Adrenal gland (tissue), 12 donors: ENCODE measurements around the gene UBE2J2. TPM values are rescaled to one million over a fixed set of nuclear protein-coding genes. Genes with fewer than 3 reads are reported as not detected.
A peak's percentile ranks its signal among the peaks of the same experiment; 100 is the strongest.

ENCODE experiments used
- DNase-seq, 7 donors: peaks; one replicate each; pipeline ENCODE4 v3.0.0-alpha.2; 2019 to 2020
- H3K27ac ChIP-seq, 5 donors: fragments of 200-600 bp; sonication (generic) in 4 of 5; 1 replicate in 3 of 5; 2 replicates in 2 of 5; pipeline versions ENCODE4 v1.5.1 to v1.8.0; 2016 to 2020; ENCODE audit warnings: mild to moderate bottlenecking in 1 of 5
- H3K27me3 ChIP-seq: fragments of 200-600 bp; 2 replicates; pipeline ENCODE4 v1.8.0; 2021
- H3K36me3 ChIP-seq, 2 donors: fragments of 200-600 bp; replicated peaks in 1 of 2; 1 replicate in 1 of 2; 2 replicates in 1 of 2; pipeline versions ENCODE4 v1.5.1 to v1.8.0; 2018 to 2022
- H3K4me1 ChIP-seq, 2 donors: fragments of 200-600 bp; replicated peaks in 1 of 2; 1 replicate in 1 of 2; 2 replicates in 1 of 2; pipeline versions ENCODE4 v1.5.1 to v1.8.0; 2018 to 2021
- H3K4me3 ChIP-seq, 4 donors: fragments of 200-600 bp; sonication (generic) in 3 of 4; one replicate each; pipeline ENCODE4 v1.5.1; 2016 to 2018
- H3K9me3 ChIP-seq, 3 donors: fragments of 200-600 bp; sonication (generic) in 1 of 3; replicated peaks in 1 of 3; 1 replicate in 2 of 3; 2 replicates in 1 of 3; pipeline versions ENCODE4 v1.5.1 to v1.8.0; 2016 to 2021
- CTCF ChIP-seq, 6 experiments: fragments of 450-650 bp in 4 of 6; fragments of 200-600 bp in 2 of 6; sonication (generic) in 1 of 6; IDR thresholded peaks; 1 replicate in 5 of 6; 2 replicates in 1 of 6; pipeline versions ENCODE4 v1.5.1 to v1.8.0; 2016 to 2021; ENCODE audit warnings: antibody characterized with exemption in 6 of 6, mild to moderate bottlenecking in 2 of 6, moderate library complexity in 1 of 6
- POLR2A ChIP-seq, 2 donors: fragments of 450-650 bp; IDR thresholded peaks; one replicate each; pipeline ENCODE4 v1.6.1; 2017; ENCODE audit warnings: antibody characterized with exemption in 2 of 2, mild to moderate bottlenecking in 2 of 2, moderate library complexity in 1 of 2
- WGBS, 4 donors: extraction: QIAGEN DNeasy Blood & Tissue Kit in 2 of 4; methylation state at CpG; one replicate each; pipeline versions ENCODE4 v1.1.5 to v1.1.7; 2013 to 2017; 5-methylcytosine and 5-hydroxymethylcytosine counted together
- intact Hi-C, 2 donors: fragments of 100-400 bp; cut with DNase I; formaldehyde crosslinking; loops; one replicate each; pipeline versions ENCODE4 v1.14.1 to v1.15.0; 2022 to 2023
- polyA plus RNA-seq, 3 donors: library from polyadenylated mRNA; stranded (reverse); fragments of 200-250 nt in 2 of 3; fragments of 350-450 nt in 1 of 3; fragmentation: Illumina TruSeq in 1 of 3; extraction: RNeasy Lipid Tissue Mini Kit (QIAGEN cat#74804) in 1 of 3; gene quantifications; one replicate each; pipeline ENCODE4 v1.2.3, GENCODE V29; 2013 to 2014
- total RNA-seq, 9 donors: library from RNA; depleted of rRNA in 4 of 9; stranded (reverse); fragments of >200 nt in 4 of 9; fragments of 120-200 nt in 1 of 9; fragmentation: NEBNext Ultra II Directional in 1 of 9; extraction: Animal tissue kit (Norgen Biotek cat#: 25700) in 1 of 9; gene quantifications; one replicate each; pipeline versions ENCODE4 v1.1.0 to v1.2.4, GENCODE V29; 2013 to 2023
- donor health status: healthy with polysubstance abuse.
- donor health status: Bipolar disorder and iron deficiency.
- donor health status: DM: yes; HTN: yes; CAD: no.
- donor health status: DM: no; HTN: no; CAD: no.
- donor health status: DM: no; HTN: no; CAD: no.
- donor health status: DM: yes; HTN: yes; CAD: no.

Gene UBE2J2
- total and polyA plus RNA-seq, 12 donors, result 30.1 to 74.4 (median 49.8) TPM

- H3K9me3 ChIP-seq, result no peaks in the 10 kb centered on the region
- WGBS, 4 donors, result 49 to 71% (median 62%) methylated on average over 17 to 38 of the region's 38 CpGs
- H3K36me3 ChIP-seq, result no peaks in the 10 kb centered on the region
- peaks cover 6% of the 10 kb centered on the region in 2 donors for H3K4me1 ChIP-seq
- H3K27ac ChIP-seq, result peak overlapping the region in 1 of 5 donors; percentile 60
- intact Hi-C loops, result no loop called here
- H3K4me3 ChIP-seq, result no peak overlapping the region
- DNase-seq, result peak in 1 of 7 donors; percentile 2
- TF ChIP-seq POLR2A (IDR thresholded peaks at IDR 0.05) (no peak), CTCF (IDR thresholded peaks at IDR 0.05) (no peak)
- peaks cover 26% of the 10 kb centered on the region for H3K27me3 ChIP-seq
Observed at GRCh38 chr1:1208713-1209433, 64.8 kb downstream of the UBE2J2 start.

- Histone ChIP-seq H3K36me3 (no peaks in the 10 kb centered on the region), H3K4me3 (no peak overlapping the region), H3K27ac (no peak overlapping the region), H3K9me3 (no peaks in the 10 kb centered on the region), H3K4me1 (peaks cover 6% of the 10 kb centered on the region in 2 donors), H3K27me3 (peaks cover 36% of the 10 kb centered on the region)
- no peak for TF ChIP-seq POLR2A (IDR thresholded peaks at IDR 0.05)
- no peak for TF ChIP-seq CTCF (IDR thresholded peaks at IDR 0.05)
- peak in 1 of 7 donors; percentile 4 for DNase-seq
- intact Hi-C loops, result no loop called here
- 55 to 88% (median 67%) methylated on average over 5 to 11 of the region's 11 CpGs for WGBS, 4 donors
Observed at GRCh38 chr1:1207571-1207892, 66.1 kb downstream of the UBE2J2 start.

- Histone ChIP-seq H3K27ac (no peak overlapping the region), H3K9me3 (no peaks in the 10 kb centered on the region), H3K4me3 (no peak overlapping the region), H3K27me3 (peaks cover 36% of the 10 kb centered on the region), H3K36me3 (no peaks in the 10 kb centered on the region), H3K4me1 (peaks cover 6% of the 10 kb centered on the region in 2 donors)
- intact Hi-C loops, result no loop called here
- TF ChIP-seq POLR2A (IDR thresholded peaks at IDR 0.05) (no peak), CTCF (IDR thresholded peaks at IDR 0.05) (no peak)
- WGBS, 4 donors, result 43 to 67% (median 47%) methylated on average over 5 to 19 of the region's 19 CpGs
- peak in 1 of 7 donors; percentile 7 for DNase-seq
Observed at GRCh38 chr1:1206966-1207531, 66.6 kb downstream of the UBE2J2 start.

GRCh38 chr1:1206376-1206965 lies 67.2 kb downstream of the UBE2J2 start, which contains the start of gene TNFRSF18:
Gene TNFRSF18, minus strand, starts transcription at chr1:1206592. Its CDS starts 21 bp downstream, at chr1:1206571.
- H3K4me3 ChIP-seq, result no peak within 1 kb of the TSS
- TF ChIP-seq POLR2A (IDR thresholded peaks at IDR 0.05) (no peak), CTCF (IDR thresholded peaks at IDR 0.05) (no peak)
- H3K27me3 ChIP-seq, result peaks cover 36% of the 10 kb centered on the region
- no peak within 1 kb of the TSS for H3K27ac ChIP-seq
- no peaks in the 10 kb centered on the region for H3K36me3 ChIP-seq
- H3K4me1 ChIP-seq, result peaks cover 6% of the 10 kb centered on the region in 2 donors
- no peak for DNase-seq
- 6 to 12% (median 9%) methylated on average over 19 to 49 of the region's 49 CpGs for WGBS, 4 donors
- H3K9me3 ChIP-seq, result no peaks in the 10 kb centered on the region
- intact Hi-C loops, result no loop called here
